Measurements from ENCODE around the gene CASR. TPM values are rescaled to one million over a fixed set of nuclear protein-coding genes. Genes with fewer than 3 reads are reported as not detected.

CASR gene
- total and polyA plus RNA-seq, 2 of the 4 experiments (the other 2 are of a cell fraction) = not detected

DNA sequence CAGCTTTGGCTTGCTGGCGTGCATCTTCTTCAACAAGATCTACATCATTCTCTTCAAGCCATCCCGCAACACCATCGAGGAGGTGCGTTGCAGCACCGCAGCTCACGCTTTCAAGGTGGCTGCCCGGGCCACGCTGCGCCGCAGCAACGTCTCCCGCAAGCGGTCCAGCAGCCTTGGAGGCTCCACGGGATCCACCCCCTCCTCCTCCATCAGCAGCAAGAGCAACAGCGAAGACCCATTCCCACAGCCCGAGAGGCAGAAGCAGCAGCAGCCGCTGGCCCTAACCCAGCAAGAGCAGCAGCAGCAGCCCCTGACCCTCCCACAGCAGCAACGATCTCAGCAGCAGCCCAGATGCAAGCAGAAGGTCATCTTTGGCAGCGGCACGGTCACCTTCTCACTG lies 101.0 kb downstream of the CASR start:
- TF ChIP-seq CHD1 (IDR thresholded peaks at IDR 0.05; ENCODE audit: low read depth, low read length) (no peak), RFX5 (IDR thresholded peaks at IDR 0.05; ENCODE audit: low read depth, low read length) (no peak), SMC3 (IDR thresholded peaks at IDR 0.05; ENCODE audit: low read depth, low read length) (no peak), MXI1 (IDR thresholded peaks at IDR 0.05; ENCODE audit: borderline replicate concordance, low read depth, low read length) (no peak), FOS (IDR thresholded peaks at IDR 0.05; ENCODE audit: low read depth, low read length) (no peak)
- TF ChIP-seq, protein P1, sequence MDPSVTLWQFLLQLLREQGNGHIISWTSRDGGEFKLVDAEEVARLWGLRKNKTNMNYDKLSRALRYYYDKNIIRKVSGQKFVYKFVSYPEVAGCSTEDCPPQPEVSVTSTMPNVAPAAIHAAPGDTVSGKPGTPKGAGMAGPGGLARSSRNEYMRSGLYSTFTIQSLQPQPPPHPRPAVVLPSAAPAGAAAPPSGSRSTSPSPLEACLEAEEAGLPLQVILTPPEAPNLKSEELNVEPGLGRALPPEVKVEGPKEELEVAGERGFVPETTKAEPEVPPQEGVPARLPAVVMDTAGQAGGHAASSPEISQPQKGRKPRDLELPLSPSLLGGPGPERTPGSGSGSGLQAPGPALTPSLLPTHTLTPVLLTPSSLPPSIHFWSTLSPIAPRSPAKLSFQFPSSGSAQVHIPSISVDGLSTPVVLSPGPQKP (IDR thresholded peaks at IDR 0.05; ENCODE audit: borderline replicate concordance, low read depth, low read length) = no peak
- no peak overlapping the region for H3K14ac ChIP-seq (replicated peaks; ENCODE audit: low read depth, low read length)
- H4K20me1 ChIP-seq (ENCODE audit: insufficient read depth, low read length) = no peaks in the 10 kb centered on the region
- no peaks in the 10 kb centered on the region for H3K36me3 ChIP-seq (ENCODE audit: control insufficient read depth, insufficient read depth, low read length)
- no peak overlapping the region for H3K9ac ChIP-seq (ENCODE audit: low read depth, low read length)
- CTCF ChIA-PET = interaction anchor here (0.7 kb wide), 1 partner anchor 372 kb away, joined by 3 read pairs; no protein-coding TSS in a partner anchor
- H3K4me1 ChIP-seq (ENCODE audit: control insufficient read depth, insufficient read depth, low read length) = no peaks in the 10 kb centered on the region
- intact Hi-C loops (cut with micrococcal nuclease) = no loop called here
- no peak overlapping the region for H4K5ac ChIP-seq (ENCODE audit: low read depth, low read length)
- dilution Hi-C loops (cut with HindIII; ENCODE audit: low sequenced_read_pairs, unreplicated experiment) = no loop called here
- ATAC-seq (ENCODE audit: low read depth) (no peak), DNase-seq (no peak)
- no peak overlapping the region for H3K56ac ChIP-seq (ENCODE audit: extremely low read depth, insufficient read depth, low read length)
- no peak overlapping the region for H3K27ac ChIP-seq (ENCODE audit: insufficient read depth, low read length)
- no peak overlapping the region for H3K18ac ChIP-seq (ENCODE audit: low read depth, low read length)
- peaks cover 12% of the 10 kb centered on the region for H3K27me3 ChIP-seq (ENCODE audit: control insufficient read depth, insufficient read depth, low read length)
- no peak overlapping the region for H3K4me3 ChIP-seq (ENCODE audit: insufficient read depth, low read depth, low read length)
- BruUV-seq (replicated peaks) = no TSS peak
- POLR2A ChIA-PET (ENCODE audit: unreplicated experiment) = no interaction called here
- WGBS, 2 experiments (ENCODE audit: extremely low coverage in 2 of 2, insufficient read length in 1 of 2) = 98% methylated on average over 9 of the region's 20 CpGs; no CpG with 5 or more reads in 1 of the 2 experiments
- H3K23ac ChIP-seq (ENCODE audit: low read depth, low read length) = no peak overlapping the region
- H2AK5ac ChIP-seq (ENCODE audit: low read depth, low read length) = no peak overlapping the region
- no peaks in the 10 kb centered on the region for H3K79me1 ChIP-seq (ENCODE audit: low read depth in 1 of 2, low read length in 2 of 2)
- no peak overlapping the region for H4K91ac ChIP-seq (ENCODE audit: insufficient read depth, low read depth, low read length)
- in situ Hi-C loops (cut with MboI; ENCODE audit: low sequenced_read_pairs) = no loop called here
- H2BK20ac ChIP-seq (ENCODE audit: low read depth, low read length) = no peak overlapping the region
- H2BK5ac ChIP-seq (ENCODE audit: low read depth, low read length, poor library complexity, severe bottlenecking) = no peak overlapping the region
- no peak overlapping the region for H2AK9ac ChIP-seq (replicated peaks; ENCODE audit: low read depth, low read length, poor library complexity)
- H2AFZ ChIP-seq (replicated peaks; ENCODE audit: low read length, poor library complexity) = no peak overlapping the region
- H4K8ac ChIP-seq (ENCODE audit: low read depth in 2 of 2, low read length in 2 of 2) = no peak overlapping the region
- no peak overlapping the region for H2BK15ac ChIP-seq (ENCODE audit: low read depth, low read length)
- no peaks in the 10 kb centered on the region for H3K9me3 ChIP-seq (ENCODE audit: control insufficient read depth, insufficient read depth, low read length)
- H3K4ac ChIP-seq (ENCODE audit: low read depth, low read length) = no peak overlapping the region
- H3K9me1 ChIP-seq (ENCODE audit: insufficient read depth, low read length) = no peaks in the 10 kb centered on the region
- H2BK120ac ChIP-seq (ENCODE audit: low read depth, low read length) = no peak overlapping the region
- H3K4me2 ChIP-seq (ENCODE audit: low read depth, low read length) = no peak overlapping the region

Measured in IMR-90 (cell line).